Hematopoietic multipotent progenitor cell treated with erythropoietin and hydrocortisone succinate and interleukin-3 and kit ligand, for 8 days (in vitro differentiated cells): ENCODE measurements around the gene INKA2.

Experiments
- DNase-seq: peaks from one replicate; pipeline ENCODE4 v3.0.0-alpha.2; 2015

INKA2 gene

GRCh38 chr1:111695801-111696200, 43.4 kb downstream of the INKA2 start:
- no peak for DNase-seq

- no peak for DNase-seq
Observed at GRCh38 chr1:111691886-111692285, 47.3 kb downstream of the INKA2 start.

DNA sequence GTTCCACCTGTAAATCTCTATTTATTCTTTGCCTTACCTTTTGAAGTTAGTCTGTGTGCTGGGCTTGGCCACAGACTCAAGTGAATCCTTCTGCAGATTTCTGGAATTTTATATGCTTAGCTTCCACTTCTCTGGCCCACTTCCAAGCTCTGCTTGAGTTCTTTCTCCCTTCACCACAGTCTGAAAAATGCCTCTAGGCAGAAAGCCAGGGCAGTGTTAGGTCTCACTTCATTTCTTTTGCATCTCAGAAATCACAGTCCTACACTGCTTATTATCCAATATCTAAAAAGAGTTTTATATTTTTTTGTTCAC, 48.9 kb downstream of the INKA2 start:
- DNase-seq: no peak
